Stimulated activated naive CD8-positive, alpha-beta T cell treated with anti-CD3 and anti-CD28 coated beads, Interleukin-15, amount 100 ng/mL, for 72 hours (primary cell): ENCODE data around the gene SYNRG.

Source experiments
- ATAC-seq: fragments of 150-1000 bp; cut with Tn5 transposase; 2 replicates; pipeline ENCODE4 v1.10.0; 2021; ENCODE audit warnings: mild to moderate bottlenecking, moderate library complexity
- DNase-seq, 2 donors: peaks; one replicate each; pipeline ENCODE4 v3.0.0; 2021 to 2022
- H3K27ac Mint-ChIP-seq, 2 donors: one replicate each; pipeline ENCODE4 v1.8.0; 2022; ENCODE audit warnings: mild to moderate bottlenecking in 2 of 2, mixed read lengths in 2 of 2, moderate library complexity in 2 of 2
- H3K27me3 Mint-ChIP-seq: one replicate; pipeline ENCODE4 v1.8.0; 2022; ENCODE audit warnings: mixed read lengths
- H3K4me1 Mint-ChIP-seq: one replicate; pipeline ENCODE4 v1.8.0; 2022; ENCODE audit warnings: mild to moderate bottlenecking, mixed read lengths
- H3K4me3 Mint-ChIP-seq, 2 donors: one replicate each; pipeline ENCODE4 v1.8.0; 2022; ENCODE audit warnings: mild to moderate bottlenecking in 2 of 2, mixed read lengths in 2 of 2, moderate library complexity in 1 of 2
- H3K9me3 Mint-ChIP-seq, 2 donors: one replicate each; pipeline ENCODE4 v1.8.0; 2022; ENCODE audit warnings: mixed read lengths in 2 of 2

SYNRG gene

DNA sequence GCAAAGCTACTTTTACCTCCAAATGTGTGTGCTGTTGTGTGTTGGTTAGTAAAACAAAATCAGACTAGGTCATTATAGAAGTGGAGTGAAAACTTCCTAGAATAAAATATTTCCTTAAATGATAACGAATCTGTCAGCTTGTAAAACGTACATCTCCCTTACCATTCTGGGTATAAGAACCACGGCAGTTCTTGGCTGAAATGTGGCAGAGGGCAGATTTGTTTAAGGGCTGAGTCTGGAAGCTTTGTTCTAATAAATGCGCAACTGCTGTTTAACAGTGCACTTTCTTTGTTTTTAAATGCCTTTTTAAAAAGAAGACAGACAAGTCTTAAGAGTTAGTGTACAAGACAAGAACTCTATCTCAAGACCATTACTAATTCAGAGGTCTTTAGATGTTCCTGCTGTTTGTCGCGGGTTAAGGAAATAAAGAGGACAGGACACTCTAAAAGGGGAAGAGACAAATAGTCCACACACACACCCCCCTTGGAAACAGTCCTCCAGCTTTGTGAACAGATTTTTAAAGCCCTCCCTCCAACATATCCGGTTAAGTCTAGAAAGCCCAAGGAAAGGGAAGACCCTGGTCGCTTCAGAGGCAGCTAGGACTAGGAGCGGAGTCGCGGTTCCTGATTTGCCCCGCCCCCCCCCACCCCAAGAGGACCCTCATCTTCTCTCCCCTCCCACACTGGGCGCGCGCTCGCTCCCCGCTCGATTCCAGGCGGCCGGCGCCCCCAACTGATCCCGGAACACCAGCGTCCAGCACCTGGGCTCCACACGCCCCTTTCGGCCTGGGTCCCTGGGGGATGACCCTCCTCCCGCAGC is 658 bp downstream of the SYNRG start:
- Mint-ChIP-seq H3K4me1 (peaks cover 41% of the 10 kb centered on the region), H3K4me3 (peak overlapping the region; percentile 83 to 95), H3K27ac (peak overlapping the region; percentile 83 to 98), H3K27me3 (no peaks in the 10 kb centered on the region), H3K9me3 (no peaks in the 10 kb centered on the region)
- ATAC-seq (peak; percentile 18), DNase-seq (peak in 1 of 2 donors; percentile 8)

DNA sequence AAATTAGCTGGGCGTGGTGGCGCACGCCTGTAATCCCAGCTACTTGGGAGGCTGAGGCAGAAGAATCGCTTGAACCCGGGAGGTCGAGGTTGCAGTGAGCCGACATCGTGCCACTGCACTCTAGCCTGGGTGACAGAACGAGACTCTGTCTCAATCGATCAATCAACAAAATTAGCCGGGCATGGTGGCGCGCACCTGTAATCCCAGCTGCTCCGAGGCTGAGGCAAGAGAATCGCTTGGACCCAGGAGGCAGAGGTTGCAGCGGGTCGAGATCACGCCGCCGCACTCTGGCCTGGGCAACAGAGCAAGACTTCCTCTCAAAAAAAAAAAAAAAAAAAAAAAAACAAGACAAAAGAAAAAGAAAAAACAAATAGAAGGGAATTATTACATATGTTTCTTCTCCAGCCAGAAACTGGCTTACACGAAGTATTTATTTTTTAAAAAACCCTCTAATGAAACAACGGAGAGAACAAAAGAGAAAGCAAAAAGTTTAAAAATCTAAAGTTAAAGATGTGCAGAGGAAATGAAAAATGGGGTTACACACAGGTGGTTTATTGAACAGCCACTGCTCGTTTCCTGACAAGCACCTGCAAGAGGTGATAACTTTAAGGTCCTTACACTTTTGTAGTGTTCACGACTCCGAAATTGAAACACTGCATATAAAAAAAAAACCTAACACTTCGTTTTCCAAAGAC is 1.4 kb downstream of the SYNRG start:
- H3K4me3 Mint-ChIP-seq = peak overlapping the region; percentile 83 to 95
- peak overlapping the region; percentile 93 to 98 for H3K27ac Mint-ChIP-seq
- no peaks in the 10 kb centered on the region for H3K27me3 Mint-ChIP-seq
- peaks cover 45% of the 10 kb centered on the region for H3K4me1 Mint-ChIP-seq
- H3K9me3 Mint-ChIP-seq = no peaks in the 10 kb centered on the region
- DNase-seq (peak; percentile 15 to 28), ATAC-seq (no peak)

DNA sequence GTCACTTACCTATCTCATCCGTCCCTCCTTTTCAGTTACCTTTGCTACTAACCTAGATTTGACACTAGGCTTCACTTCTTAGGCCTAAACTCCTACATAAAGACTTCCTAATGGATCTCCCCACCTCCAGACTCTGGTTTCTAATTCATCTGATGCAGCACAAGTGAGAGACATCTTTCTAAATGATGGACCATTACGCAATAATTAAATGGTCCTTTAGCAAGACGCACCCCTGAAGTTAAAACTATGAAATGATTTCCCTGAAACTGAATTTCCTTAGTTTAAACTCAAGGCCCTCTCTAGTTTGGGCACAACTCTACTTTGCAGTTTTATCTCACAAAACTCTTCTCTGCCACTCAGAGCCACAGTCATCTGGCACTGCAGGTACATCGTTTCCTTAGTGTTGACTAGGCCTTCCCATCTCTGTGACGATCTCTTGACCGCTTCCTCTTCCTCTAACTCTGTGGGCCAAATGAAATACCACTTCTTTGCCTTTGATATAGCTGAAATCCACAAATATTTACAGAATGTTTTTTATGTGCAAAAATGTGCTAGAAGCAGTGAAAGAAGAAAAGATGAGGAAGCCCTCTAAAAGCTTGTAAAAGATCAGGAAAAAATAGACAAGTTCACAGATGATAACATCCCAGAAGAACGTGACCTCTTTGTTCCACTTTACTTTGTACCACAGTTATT is 3.3 kb downstream of the SYNRG start:
- H3K4me3 Mint-ChIP-seq = peak overlapping the region; percentile 71 to 83
- ATAC-seq (peak; percentile 64), DNase-seq (peak; percentile 14 to 51)
- H3K27ac Mint-ChIP-seq = peak overlapping the region; percentile 52 to 86
- no peaks in the 10 kb centered on the region for H3K9me3 Mint-ChIP-seq
- H3K4me1 Mint-ChIP-seq = peaks cover 52% of the 10 kb centered on the region
- no peaks in the 10 kb centered on the region for H3K27me3 Mint-ChIP-seq

DNA sequence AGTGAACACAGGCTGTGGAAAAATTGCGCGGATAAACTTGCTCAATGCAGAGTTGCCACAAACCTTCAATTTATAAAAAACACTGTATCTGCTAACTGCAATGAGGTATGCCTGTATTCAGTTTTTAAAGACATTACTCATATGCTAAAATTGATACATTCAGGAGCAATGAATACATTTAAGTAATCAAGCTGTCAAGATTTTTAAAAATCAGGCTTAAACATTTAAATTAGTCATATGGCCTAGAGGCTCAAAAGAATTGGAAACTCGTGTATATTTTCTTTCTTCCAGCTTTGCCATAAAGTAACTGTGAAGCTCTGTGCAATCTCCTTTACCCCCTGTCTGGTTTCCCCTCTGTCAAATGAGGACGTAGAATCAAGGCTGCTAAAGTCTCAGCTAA is 4.1 kb downstream of the SYNRG start:
- Mint-ChIP-seq H3K4me1 (peaks cover 58% of the 10 kb centered on the region), H3K4me3 (peak overlapping the region; percentile 65 to 83), H3K9me3 (no peaks in the 10 kb centered on the region), H3K27me3 (no peaks in the 10 kb centered on the region), H3K27ac (peak overlapping the region; percentile 86 to 94)
- no peak for DNase-seq
- no peak for ATAC-seq

DNA sequence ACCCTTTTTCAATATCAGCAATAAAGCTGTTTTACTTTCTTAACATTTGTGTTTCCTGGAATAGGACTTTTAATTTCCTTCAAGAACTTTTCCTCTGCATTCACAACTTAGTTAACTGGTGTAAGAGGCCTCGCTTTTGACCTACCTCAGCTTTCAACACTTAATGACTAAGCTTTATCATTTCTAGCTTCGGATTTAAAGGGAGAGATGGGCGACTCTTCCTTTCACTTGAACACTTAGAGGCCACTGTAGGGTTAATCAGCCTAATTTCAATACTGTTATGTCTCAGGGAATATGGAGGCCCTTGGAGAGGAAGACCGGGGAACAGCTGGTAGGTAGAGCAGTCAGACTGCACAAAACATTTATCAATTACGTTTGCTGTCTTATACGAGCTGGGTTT is 4.7 kb downstream of the SYNRG start:
- Mint-ChIP-seq H3K4me1 (peaks cover 54% of the 10 kb centered on the region), H3K9me3 (no peaks in the 10 kb centered on the region), H3K27me3 (no peaks in the 10 kb centered on the region), H3K4me3 (peak overlapping the region; percentile 65 to 83), H3K27ac (peak overlapping the region; percentile 86 to 94)
- peak; percentile 16 for ATAC-seq
- DNase-seq = no peak

DNA sequence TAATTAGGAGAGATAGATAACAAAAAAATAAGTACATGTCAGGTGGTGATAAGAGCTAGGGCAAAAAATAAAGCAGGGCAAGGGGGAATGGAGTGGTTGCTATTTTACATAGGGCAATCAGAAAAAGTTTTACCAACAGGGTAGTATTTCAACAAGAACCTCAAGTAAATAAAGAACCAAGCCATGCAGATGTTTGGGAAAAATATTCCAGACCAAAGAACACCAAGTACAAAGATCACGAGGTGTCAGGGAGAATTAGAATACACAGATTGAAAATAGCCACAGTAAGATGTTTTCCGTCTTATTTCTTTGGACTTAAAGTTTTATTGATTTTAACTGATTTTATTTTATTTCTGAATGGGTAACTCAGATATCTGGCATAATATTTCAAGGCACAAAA is 11.1 kb downstream of the SYNRG start:
- no peak overlapping the region for H3K4me3 Mint-ChIP-seq
- H3K27me3 Mint-ChIP-seq = no peaks in the 10 kb centered on the region
- no peaks in the 10 kb centered on the region for H3K9me3 Mint-ChIP-seq
- DNase-seq = no peak
- no peak for ATAC-seq
- H3K27ac Mint-ChIP-seq = no peak overlapping the region
- peaks cover 39% of the 10 kb centered on the region for H3K4me1 Mint-ChIP-seq

DNA sequence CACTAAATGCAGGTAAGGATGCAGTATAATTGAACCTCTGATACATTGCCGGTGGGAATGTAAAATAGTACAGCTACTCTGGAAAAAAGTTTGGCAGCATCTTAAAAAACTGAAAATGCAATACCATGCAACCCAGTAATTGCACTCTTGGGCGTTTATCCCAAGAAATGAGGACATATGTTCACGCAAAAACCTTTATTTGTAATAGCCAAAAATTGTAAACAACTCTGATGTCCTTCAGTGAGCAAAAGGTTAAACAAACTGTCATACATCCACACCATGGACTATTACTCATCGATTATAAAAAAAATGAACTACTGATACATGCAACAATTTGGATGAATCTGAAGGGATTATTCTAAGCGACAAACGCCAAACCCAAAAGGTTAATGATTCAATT is 16.9 kb downstream of the SYNRG start:
- ATAC-seq (no peak), DNase-seq (no peak)
- H3K4me1 Mint-ChIP-seq = peaks cover 49% of the 10 kb centered on the region
- no peaks in the 10 kb centered on the region for H3K27me3 Mint-ChIP-seq
- peak overlapping the region in 1 of 2 donors; percentile 1 for H3K27ac Mint-ChIP-seq
- no peaks in the 10 kb centered on the region for H3K9me3 Mint-ChIP-seq
- H3K4me3 Mint-ChIP-seq = no peak overlapping the region

DNA sequence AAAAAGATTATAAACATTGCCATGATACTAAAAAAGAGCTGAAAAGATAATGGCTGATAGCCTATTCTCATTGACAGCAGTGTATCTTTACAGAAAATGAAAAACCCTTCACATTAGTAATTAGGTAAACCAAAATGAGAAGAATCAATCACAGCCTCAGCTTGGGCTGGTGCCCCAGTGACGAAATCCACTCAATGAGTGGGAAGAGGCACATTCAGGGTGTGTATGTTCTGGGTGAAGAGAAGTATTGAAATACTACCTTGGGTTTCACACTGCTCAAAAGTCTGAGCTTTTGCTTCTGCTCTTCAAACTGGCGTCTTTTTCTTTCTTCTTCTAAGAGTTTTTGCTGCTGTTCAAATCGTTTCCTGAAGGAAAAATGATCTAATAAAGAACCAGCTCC is 24.2 kb downstream of the SYNRG start:
- H3K9me3 Mint-ChIP-seq = no peaks in the 10 kb centered on the region
- H3K4me1 Mint-ChIP-seq = peaks cover 19% of the 10 kb centered on the region
- no peak overlapping the region for H3K4me3 Mint-ChIP-seq
- DNase-seq (no peak), ATAC-seq (no peak)
- no peaks in the 10 kb centered on the region for H3K27me3 Mint-ChIP-seq
- no peak overlapping the region for H3K27ac Mint-ChIP-seq

DNA sequence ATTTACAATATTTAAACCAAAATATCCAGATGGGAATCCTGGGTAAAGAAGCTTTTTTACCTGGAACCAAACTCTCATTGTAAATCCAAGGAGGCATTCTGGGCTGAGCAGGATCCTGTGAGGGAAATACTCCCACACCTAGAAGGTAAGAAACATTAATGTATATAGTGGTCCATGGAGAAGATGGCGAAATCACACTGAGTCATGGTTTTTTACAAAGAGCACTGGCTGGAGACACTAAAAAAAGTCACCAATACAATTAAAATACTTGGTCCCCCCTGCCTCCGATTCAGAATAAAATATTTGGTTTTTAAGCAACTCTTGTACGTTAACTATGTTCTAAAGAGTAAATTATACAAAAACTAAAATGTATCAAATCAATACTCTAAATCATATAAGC is 32.9 kb downstream of the SYNRG start:
- Mint-ChIP-seq H3K4me3 (no peak overlapping the region), H3K4me1 (no peaks in the 10 kb centered on the region)

DNA sequence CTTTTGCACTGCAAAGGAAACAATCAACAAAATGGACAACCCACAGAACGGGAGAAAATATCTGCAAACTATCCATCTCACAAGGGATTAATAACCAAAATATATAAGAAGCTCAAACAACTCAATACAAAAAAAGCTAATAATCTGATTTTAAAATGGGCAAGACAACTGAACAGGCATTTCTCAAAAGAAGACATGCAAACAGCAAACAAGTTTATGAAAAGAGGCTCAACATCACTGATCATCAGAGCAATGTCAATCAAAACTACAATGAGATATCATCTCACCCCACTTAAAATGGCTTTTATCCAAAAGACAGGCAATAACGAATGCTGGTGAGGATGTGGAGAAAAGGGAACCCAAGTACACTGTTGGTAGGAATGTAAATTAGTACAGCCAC is 34.8 kb downstream of the SYNRG start:
- ATAC-seq (no peak), DNase-seq (no peak)
- no peaks in the 10 kb centered on the region for H3K27me3 Mint-ChIP-seq
- no peaks in the 10 kb centered on the region for H3K4me1 Mint-ChIP-seq
- H3K9me3 Mint-ChIP-seq = no peaks in the 10 kb centered on the region
- no peak overlapping the region for H3K4me3 Mint-ChIP-seq
- H3K27ac Mint-ChIP-seq = no peak overlapping the region

More for the DNA sequence above, 32.9 kb downstream of the SYNRG start:
- DNase-seq (no peak), ATAC-seq (no peak)
- no peaks in the 10 kb centered on the region for H3K9me3 Mint-ChIP-seq
- no peak overlapping the region for H3K27ac Mint-ChIP-seq
- H3K27me3 Mint-ChIP-seq = no peaks in the 10 kb centered on the region

DNA sequence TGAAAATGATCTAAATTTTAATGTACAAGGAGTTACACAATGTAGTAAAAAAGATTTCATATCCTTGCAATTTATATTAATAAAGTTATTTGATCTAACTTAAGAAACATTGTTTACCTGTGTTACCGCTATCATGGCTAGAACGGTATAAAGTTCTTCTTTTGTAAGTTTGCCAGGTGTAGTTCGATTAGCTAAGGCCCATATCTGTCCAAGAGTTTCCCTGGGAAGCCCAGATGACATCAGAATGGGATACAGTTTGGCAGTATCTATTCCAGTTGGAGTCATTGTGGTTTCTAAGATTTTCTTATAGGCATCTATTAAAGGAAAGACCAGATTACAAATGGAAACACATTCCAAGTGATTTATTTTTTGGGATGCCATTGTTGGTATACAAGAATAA is 37.5 kb downstream of the SYNRG start:
- no peak overlapping the region for H3K4me3 Mint-ChIP-seq
- no peak overlapping the region for H3K27ac Mint-ChIP-seq
- H3K4me1 Mint-ChIP-seq = no peaks in the 10 kb centered on the region
- ATAC-seq = no peak
- no peaks in the 10 kb centered on the region for H3K9me3 Mint-ChIP-seq
- H3K27me3 Mint-ChIP-seq = no peaks in the 10 kb centered on the region
- DNase-seq = no peak

DNA sequence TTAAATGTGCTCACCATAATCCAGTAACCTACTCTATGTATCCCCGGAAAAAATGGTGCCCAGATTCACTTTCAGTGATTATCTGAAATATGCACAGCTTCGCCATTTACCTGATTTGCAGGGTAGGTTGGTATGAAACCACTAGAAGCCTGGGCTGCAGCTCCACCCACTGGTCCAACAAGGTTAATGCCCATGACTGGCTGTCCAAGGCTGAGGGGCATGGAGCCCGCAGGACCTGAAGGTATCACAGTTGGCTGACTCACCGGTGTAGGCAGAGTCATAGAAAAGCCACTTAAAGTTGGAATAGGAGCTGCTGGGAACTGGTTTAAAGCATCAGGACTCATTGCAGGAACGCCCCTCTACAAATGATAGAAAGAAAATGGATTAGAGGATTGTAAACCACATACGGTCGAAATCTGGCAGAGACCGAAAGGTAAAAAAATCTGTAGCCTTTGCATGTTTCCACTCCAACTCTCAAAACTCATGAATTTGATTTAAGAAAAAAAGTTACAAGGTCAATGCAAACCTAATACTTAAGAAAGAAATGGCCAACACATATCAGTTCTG is 38.6 kb downstream of the SYNRG start:
- Mint-ChIP-seq H3K4me1 (no peaks in the 10 kb centered on the region), H3K27me3 (no peaks in the 10 kb centered on the region), H3K27ac (no peak overlapping the region), H3K4me3 (no peak overlapping the region), H3K9me3 (no peaks in the 10 kb centered on the region)
- ATAC-seq (peak; percentile 86), DNase-seq (peak; percentile 27 to 50)

DNA sequence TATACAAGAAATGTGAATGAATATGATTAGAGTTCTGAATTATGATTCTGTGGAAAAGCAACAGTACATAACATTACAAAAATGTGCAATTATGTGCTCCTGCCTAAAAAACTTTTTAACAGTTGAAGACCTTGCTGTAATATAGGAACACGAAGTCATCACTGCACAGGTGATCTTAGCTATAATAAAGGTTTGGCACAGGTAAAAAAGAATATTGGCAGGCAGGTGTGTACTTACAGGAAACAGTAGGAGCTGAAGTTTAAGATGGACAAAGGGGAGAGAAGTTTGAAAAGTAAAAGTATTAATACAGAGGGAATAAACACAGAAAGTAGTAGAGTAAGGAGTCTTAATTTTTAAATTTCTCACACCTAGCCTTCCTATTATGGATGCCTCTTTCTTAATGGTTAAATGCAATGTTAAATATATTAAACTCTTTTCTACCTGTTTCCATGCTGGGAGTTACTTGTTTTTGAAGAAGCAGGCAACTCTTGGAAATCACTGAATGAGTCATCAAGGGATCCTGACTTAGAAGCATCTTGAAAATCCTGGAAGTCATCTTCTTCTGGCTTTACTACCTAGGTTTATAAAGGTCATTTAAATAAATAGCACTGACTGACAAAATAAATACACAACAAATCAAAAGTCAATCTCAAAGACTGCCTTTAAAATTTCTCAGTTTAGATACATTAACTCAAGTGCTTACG is 40.7 kb downstream of the SYNRG start:
- DNase-seq = no peak
- no peak for ATAC-seq
- Mint-ChIP-seq H3K4me1 (peaks cover 7% of the 10 kb centered on the region), H3K9me3 (no peaks in the 10 kb centered on the region), H3K27ac (peak overlapping the region in 1 of 2 donors; percentile 30), H3K27me3 (no peaks in the 10 kb centered on the region), H3K4me3 (no peak overlapping the region)

DNA sequence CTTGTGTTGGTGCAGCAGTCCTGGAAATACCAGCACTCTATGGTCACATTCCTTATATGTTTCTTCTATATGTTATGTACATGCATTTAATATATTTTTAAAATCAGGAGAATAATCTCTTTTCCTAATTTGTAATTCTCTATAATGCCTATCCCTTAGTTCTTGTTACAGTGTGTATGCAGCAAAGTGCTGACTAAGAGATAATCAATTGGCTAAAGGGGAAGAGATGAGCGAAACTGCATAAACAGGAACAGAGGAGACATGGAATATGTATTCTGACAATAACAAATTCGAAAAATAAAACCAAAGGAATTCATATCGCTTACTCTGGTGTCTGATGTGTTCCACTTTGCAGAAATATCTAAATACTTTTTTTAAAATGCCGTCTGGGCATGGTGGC is 41.7 kb downstream of the SYNRG start:
- peaks cover 7% of the 10 kb centered on the region for H3K4me1 Mint-ChIP-seq
- no peak overlapping the region for H3K27ac Mint-ChIP-seq
- DNase-seq (no peak), ATAC-seq (no peak)
- H3K27me3 Mint-ChIP-seq = no peaks in the 10 kb centered on the region
- H3K4me3 Mint-ChIP-seq = no peak overlapping the region
- no peaks in the 10 kb centered on the region for H3K9me3 Mint-ChIP-seq

DNA sequence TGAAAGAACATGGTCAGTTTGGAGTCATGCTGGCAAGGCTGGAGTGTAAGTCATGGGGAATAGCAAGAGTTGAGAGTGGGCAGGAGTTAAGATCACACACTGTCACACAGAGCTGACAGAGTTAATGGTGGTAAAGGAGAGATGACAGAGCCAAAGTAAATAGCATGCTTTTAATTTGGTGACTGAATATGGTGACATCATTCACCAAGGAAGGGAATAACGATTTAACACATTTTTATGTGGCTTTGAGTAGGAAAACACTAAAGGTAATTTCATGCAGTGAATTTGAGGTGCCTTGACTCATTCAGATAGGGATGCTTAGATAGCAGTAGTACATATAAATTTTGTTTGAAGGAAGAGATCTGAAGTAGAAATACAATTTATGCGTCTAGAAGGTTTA is 42.1 kb downstream of the SYNRG start:
- ATAC-seq = no peak
- no peak overlapping the region for H3K4me3 Mint-ChIP-seq
- no peak overlapping the region for H3K27ac Mint-ChIP-seq
- DNase-seq = no peak
- no peaks in the 10 kb centered on the region for H3K27me3 Mint-ChIP-seq
- H3K9me3 Mint-ChIP-seq = no peaks in the 10 kb centered on the region
- peaks cover 7% of the 10 kb centered on the region for H3K4me1 Mint-ChIP-seq
